HEK293 (cell line): ENCODE measurements around the gene CDC37.

Experiments used
- CTCF ChIA-PET: fragments of 350-600 bp; formaldehyde crosslinking; extraction: SDS; loops from one replicate; lab custom pipeline; 2021; ENCODE audit warnings: antibody characterized with exemption; lab: Yijun Ruan, JAX
- POLR2A ChIA-PET: fragments of 300-600 bp; formaldehyde crosslinking; extraction: SDS; loops from one replicate; lab custom pipeline; 2020; ENCODE audit warnings: antibody characterized with exemption, inconsistent platforms; lab: Yijun Ruan, JAX
- H3K27ac ChIP-seq: fragments of 200-500 bp; sonication (Bioruptor generic); 2 replicates; pipeline ENCODE4 v1.5.1; 2014; ENCODE audit warnings: low read depth, low read length, control low read depth, inconsistent platforms; ENCODE audit errors: extremely low read depth
- H3K36me3 ChIP-seq, 2 experiments: fragments of 200-500 bp in 1 of 2; sonication (Bioruptor generic) in 1 of 2; 1 replicate in 1 of 2; 2 replicates in 1 of 2; pipeline ENCODE4 v1.5.1; 2014 to 2017; ENCODE audit warnings: inconsistent platforms in 2 of 2, low read length in 2 of 2; ENCODE audit not compliant: control insufficient read depth in 2 of 2, insufficient read depth in 1 of 2
- H3K4me1 ChIP-seq: fragments of 200-500 bp; sonication (Bioruptor generic); 2 replicates; pipeline ENCODE4 v1.5.1; 2014; ENCODE audit warnings: mild to moderate bottlenecking, low read length, inconsistent platforms; ENCODE audit not compliant: control insufficient read depth, insufficient read depth
- H3K4me3 ChIP-seq: 2 replicates; pipeline ENCODE4 v1.5.1; 2011; ENCODE audit warnings: low read depth, mild to moderate bottlenecking, control low read depth, low read length, moderate library complexity
- H3K9me3 ChIP-seq: fragments of 200-500 bp; sonication (Bioruptor generic); 2 replicates; pipeline ENCODE4 v1.5.1; 2014; ENCODE audit warnings: low read depth, low read length, inconsistent platforms; ENCODE audit not compliant: control insufficient read depth, insufficient read depth
- BCL11B ChIP-seq: fragments of 450-650 bp; formaldehyde crosslinking; IDR thresholded peaks from 2 replicates; pipeline ENCODE4 v1.5.1; 2016; ENCODE audit warnings: low read depth, missing biosample characterization, missing genetic modification characterization
- CTCF ChIP-seq: fragments of 450-650 bp; formaldehyde crosslinking; IDR thresholded peaks from 2 replicates; pipeline ENCODE4 v1.5.1; 2016; ENCODE audit warnings: missing biosample characterization, missing genetic modification characterization
- EGR2 ChIP-seq: fragments of 450-650 bp; formaldehyde crosslinking; IDR thresholded peaks from 2 replicates; pipeline ENCODE4 v1.5.1; 2016; ENCODE audit warnings: low read depth, missing biosample characterization, missing genetic modification characterization
- FEZF1 ChIP-seq: fragments of 450-650 bp; formaldehyde crosslinking; IDR thresholded peaks from 2 replicates; pipeline ENCODE4 v1.5.1; 2016; ENCODE audit warnings: missing biosample characterization, missing genetic modification characterization
- IKZF3 ChIP-seq: fragments of 450-650 bp; IDR thresholded peaks from 2 replicates; pipeline ENCODE4 v1.5.0; 2018; ENCODE audit warnings: missing biosample characterization, mild to moderate bottlenecking, missing genetic modification characterization, moderate library complexity
- INSM2 ChIP-seq: fragments of 450-650 bp; formaldehyde crosslinking; IDR thresholded peaks from 2 replicates; pipeline ENCODE4 v1.5.1; 2016; ENCODE audit warnings: missing biosample characterization, missing genetic modification characterization
- KLF10 ChIP-seq: fragments of 450-650 bp; IDR thresholded peaks from 2 replicates; pipeline ENCODE4 v1.5.1; 2018; ENCODE audit warnings: missing biosample characterization, mild to moderate bottlenecking, missing genetic modification characterization
- ZBTB1 ChIP-seq: fragments of 450-650 bp; formaldehyde crosslinking; IDR thresholded peaks from 2 replicates; pipeline ENCODE4 v1.5.1; 2016; ENCODE audit warnings: missing biosample characterization, missing genetic modification characterization
- ZFP37 ChIP-seq: fragments of 450-650 bp; formaldehyde crosslinking; IDR thresholded peaks from 2 replicates; pipeline ENCODE4 v1.5.1; 2016; ENCODE audit warnings: missing biosample characterization, missing genetic modification characterization
- ZFP41 ChIP-seq: fragments of 450-650 bp; formaldehyde crosslinking; IDR thresholded peaks from 2 replicates; pipeline ENCODE4 v1.5.1; 2016; ENCODE audit warnings: missing biosample characterization, missing genetic modification characterization, borderline replicate concordance
- ZNF140 ChIP-seq: fragments of 450-650 bp; formaldehyde crosslinking; IDR thresholded peaks from 2 replicates; pipeline ENCODE4 v1.5.1; 2016; ENCODE audit warnings: missing biosample characterization, missing genetic modification characterization
- ZNF146 ChIP-seq: fragments of 450-650 bp; formaldehyde crosslinking; IDR thresholded peaks from 2 replicates; pipeline ENCODE4 v1.5.1; 2016; ENCODE audit warnings: missing biosample characterization, missing genetic modification characterization
- ZNF174 ChIP-seq: fragments of 450-650 bp; formaldehyde crosslinking; IDR thresholded peaks from 2 replicates; pipeline ENCODE4 v1.5.0; 2017; ENCODE audit warnings: missing biosample characterization, mild to moderate bottlenecking, missing genetic modification characterization
- ZNF274 ChIP-seq, 2 experiments: fragments of 200-500 bp in 1 of 2; fragments of 450-650 bp in 1 of 2; sonication (Bioruptor generic) in 1 of 2; formaldehyde crosslinking in 1 of 2; IDR thresholded peaks; 2 replicates each; pipeline versions ENCODE4 v1.5.1 to v1.6.1; 2014 to 2016; ENCODE audit warnings: borderline replicate concordance in 1 of 2, inconsistent platforms in 1 of 2, low read length in 1 of 2, missing biosample characterization in 1 of 2, missing genetic modification characterization in 1 of 2
- ZNF324 ChIP-seq: fragments of 450-650 bp; formaldehyde crosslinking; IDR thresholded peaks from 2 replicates; pipeline ENCODE4 v1.5.1; 2016; ENCODE audit warnings: missing biosample characterization, missing genetic modification characterization
- ZNF366 ChIP-seq: fragments of 450-650 bp; formaldehyde crosslinking; conservative IDR thresholded peaks from 2 replicates; pipeline ENCODE4 v1.5.1; 2016; ENCODE audit warnings: missing biosample characterization, missing genetic modification characterization
- ZNF416 ChIP-seq: fragments of 450-650 bp; formaldehyde crosslinking; IDR thresholded peaks from 2 replicates; pipeline ENCODE4 v1.5.1; 2016; ENCODE audit warnings: missing biosample characterization, missing genetic modification characterization
- ZNF555 ChIP-seq: fragments of 450-650 bp; formaldehyde crosslinking; conservative IDR thresholded peaks from 2 replicates; pipeline ENCODE4 v1.5.1; 2017; ENCODE audit warnings: missing biosample characterization, mild to moderate bottlenecking, missing genetic modification characterization, inconsistent platforms
- ZNF621 ChIP-seq: fragments of 450-650 bp; formaldehyde crosslinking; IDR thresholded peaks from 2 replicates; pipeline ENCODE4 v1.5.1; 2017; ENCODE audit warnings: missing biosample characterization, missing genetic modification characterization
- ZNF785 ChIP-seq: fragments of 450-650 bp; formaldehyde crosslinking; IDR thresholded peaks from 2 replicates; pipeline ENCODE4 v1.5.1; 2016; ENCODE audit warnings: missing biosample characterization, missing genetic modification characterization
- TF ChIP-seq, protein P1 (sequence below): fragments of 450-650 bp; formaldehyde crosslinking; IDR thresholded peaks from 2 replicates; pipeline ENCODE4 v1.5.1; 2017; ENCODE audit warnings: missing biosample characterization, missing genetic modification characterization
- TF ChIP-seq, protein P2 (sequence below): fragments of 450-650 bp; formaldehyde crosslinking; IDR thresholded peaks from 2 replicates; pipeline ENCODE4 v1.5.1; 2016; ENCODE audit warnings: missing biosample characterization, missing genetic modification characterization
- TF ChIP-seq, protein P3 (sequence below): fragments of 450-650 bp; formaldehyde crosslinking; conservative IDR thresholded peaks from 2 replicates; pipeline ENCODE4 v1.5.1; 2016; ENCODE audit warnings: low read depth, missing biosample characterization, missing genetic modification characterization
- TF ChIP-seq, protein P4 (sequence below): fragments of 450-650 bp; formaldehyde crosslinking; IDR thresholded peaks from 2 replicates; pipeline ENCODE4 v1.5.1; 2017; ENCODE audit warnings: missing biosample characterization, missing genetic modification characterization

The CDC37 gene

GRCh38 chr19:10388957-10389356 lies 14.4 kb downstream of the CDC37 start (continued):
- no peak for TF ChIP-seq INSM2 (tag by site-specific recombination)
- TF ChIP-seq BCL11B: no peak
- TF ChIP-seq KLF10: 0 out of 2 replicates have a peak, but pooled peaks have one; percentile 23
- no peak for TF ChIP-seq ZBTB1 (tag by site-specific recombination)
- TF ChIP-seq ZFP37 (tag by site-specific recombination): no peak
- peak; percentile 61; the same call in 1 of the 2 replicates for TF ChIP-seq CTCF (tag by site-specific recombination)
- TF ChIP-seq ZNF324 (tag by site-specific recombination): no peak
- TF ChIP-seq, protein P1, sequence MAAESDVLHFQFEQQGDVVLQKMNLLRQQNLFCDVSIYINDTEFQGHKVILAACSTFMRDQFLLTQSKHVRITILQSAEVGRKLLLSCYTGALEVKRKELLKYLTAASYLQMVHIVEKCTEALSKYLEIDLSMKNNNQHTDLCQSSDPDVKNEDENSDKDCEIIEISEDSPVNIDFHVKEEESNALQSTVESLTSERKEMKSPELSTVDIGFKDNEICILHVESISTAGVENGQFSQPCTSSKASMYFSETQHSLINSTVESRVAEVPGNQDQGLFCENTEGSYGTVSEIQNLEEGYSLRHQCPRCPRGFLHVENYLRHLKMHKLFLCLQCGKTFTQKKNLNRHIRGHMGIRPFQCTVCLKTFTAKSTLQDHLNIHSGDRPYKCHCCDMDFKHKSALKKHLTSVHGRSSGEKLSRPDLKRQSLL (tag by site-specific recombination): peak; percentile 46; the same call in 1 of the 2 replicates
- TF ChIP-seq IKZF3 (tag by site-specific recombination): peak; percentile 78
- TF ChIP-seq ZNF174 (tag by site-specific recombination): no peak
- TF ChIP-seq ZNF140 (tag by site-specific recombination): no peak
- TF ChIP-seq, all 188 proteins: peak for 7

GRCh38 chr19:10384580-10384979 lies 18.8 kb downstream of the CDC37 start:
- no peak overlapping the region for H3K4me3 ChIP-seq
- no peak overlapping the region for H3K27ac ChIP-seq
- CTCF ChIA-PET: interaction anchor here (1.0 to 5.6 kb wide), 4 partner anchors 78 to 135 kb away, joined by 4 to 170 read pairs (median 72); partner anchors contain the start of gene ICAM1
- POLR2A ChIA-PET: interaction anchor here (0.5 to 0.7 kb wide), 3 partner anchors 51 to 331 kb away, joined by 3 read pairs; no protein-coding TSS in a partner anchor
- H3K36me3 ChIP-seq: peaks cover 0 to 2% of the 10 kb centered on the region in 2 experiments; a peak in 1 of 3 replicates
- H3K9me3 ChIP-seq: no peaks in the 10 kb centered on the region
- H3K4me1 ChIP-seq: no peaks in the 10 kb centered on the region
- no peak for TF ChIP-seq ZNF274 (IDR thresholded peaks at IDR 0.05; ENCODE audit: low read length)
- TF ChIP-seq ZNF274 (tag by site-specific recombination; IDR thresholded peaks at IDR 0.05; ENCODE audit: borderline replicate concordance): no peak
- TF ChIP-seq, protein P2, sequence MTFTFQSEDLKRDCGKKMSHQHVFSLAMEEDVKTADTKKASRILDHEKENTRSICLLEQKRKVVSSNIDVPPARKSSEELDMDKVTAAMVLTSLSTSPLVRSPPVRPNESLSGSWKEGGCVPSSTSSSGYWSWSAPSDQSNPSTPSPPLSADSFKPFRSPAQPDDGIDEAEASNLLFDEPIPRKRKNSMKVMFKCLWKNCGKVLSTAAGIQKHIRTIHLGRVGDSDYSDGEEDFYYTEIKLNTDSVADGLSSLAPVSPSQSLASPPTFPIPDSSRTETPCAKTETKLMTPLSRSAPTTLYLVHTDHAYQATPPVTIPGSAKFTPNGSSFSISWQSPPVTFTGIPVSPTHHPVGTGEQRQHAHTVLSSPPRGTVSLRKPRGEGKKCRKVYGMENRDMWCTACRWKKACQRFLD (tag by site-specific recombination): no peak
- no peak for TF ChIP-seq ZNF785 (tag by site-specific recombination)
- TF ChIP-seq EGR2: no peak
- no peak for TF ChIP-seq ZNF146 (tag by site-specific recombination)
- TF ChIP-seq ZNF621 (tag by site-specific recombination): no peak
- TF ChIP-seq ZFP41: no peak
- TF ChIP-seq, protein P1 (tag by site-specific recombination): no peak
- TF ChIP-seq ZNF555 (tag by site-specific recombination): no peak
- TF ChIP-seq, protein P3, sequence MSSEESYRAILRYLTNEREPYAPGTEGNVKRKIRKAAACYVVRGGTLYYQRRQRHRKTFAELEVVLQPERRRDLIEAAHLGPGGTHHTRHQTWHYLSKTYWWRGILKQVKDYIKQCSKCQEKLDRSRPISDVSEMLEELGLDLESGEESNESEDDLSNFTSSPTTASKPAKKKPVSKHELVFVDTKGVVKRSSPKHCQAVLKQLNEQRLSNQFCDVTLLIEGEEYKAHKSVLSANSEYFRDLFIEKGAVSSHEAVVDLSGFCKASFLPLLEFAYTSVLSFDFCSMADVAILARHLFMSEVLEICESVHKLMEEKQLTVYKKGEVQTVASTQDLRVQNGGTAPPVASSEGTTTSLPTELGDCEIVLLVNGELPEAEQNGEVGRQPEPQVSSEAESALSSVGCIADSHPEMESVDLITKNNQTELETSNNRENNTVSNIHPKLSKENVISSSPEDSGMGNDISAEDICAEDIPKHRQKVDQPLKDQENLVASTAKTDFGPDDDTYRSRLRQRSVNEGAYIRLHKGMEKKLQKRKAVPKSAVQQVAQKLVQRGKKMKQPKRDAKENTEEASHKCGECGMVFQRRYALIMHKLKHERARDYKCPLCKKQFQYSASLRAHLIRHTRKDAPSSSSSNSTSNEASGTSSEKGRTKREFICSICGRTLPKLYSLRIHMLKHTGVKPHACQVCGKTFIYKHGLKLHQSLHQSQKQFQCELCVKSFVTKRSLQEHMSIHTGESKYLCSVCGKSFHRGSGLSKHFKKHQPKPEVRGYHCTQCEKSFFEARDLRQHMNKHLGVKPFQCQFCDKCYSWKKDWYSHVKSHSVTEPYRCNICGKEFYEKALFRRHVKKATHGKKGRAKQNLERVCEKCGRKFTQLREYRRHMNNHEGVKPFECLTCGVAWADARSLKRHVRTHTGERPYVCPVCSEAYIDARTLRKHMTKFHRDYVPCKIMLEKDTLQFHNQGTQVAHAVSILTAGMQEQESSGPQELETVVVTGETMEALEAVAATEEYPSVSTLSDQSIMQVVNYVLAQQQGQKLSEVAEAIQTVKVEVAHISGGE (tag by site-specific recombination): no peak
- TF ChIP-seq ZNF416: no peak
- no peak for TF ChIP-seq FEZF1
- no peak for TF ChIP-seq ZNF366 (tag by site-specific recombination)
- TF ChIP-seq, protein P4, sequence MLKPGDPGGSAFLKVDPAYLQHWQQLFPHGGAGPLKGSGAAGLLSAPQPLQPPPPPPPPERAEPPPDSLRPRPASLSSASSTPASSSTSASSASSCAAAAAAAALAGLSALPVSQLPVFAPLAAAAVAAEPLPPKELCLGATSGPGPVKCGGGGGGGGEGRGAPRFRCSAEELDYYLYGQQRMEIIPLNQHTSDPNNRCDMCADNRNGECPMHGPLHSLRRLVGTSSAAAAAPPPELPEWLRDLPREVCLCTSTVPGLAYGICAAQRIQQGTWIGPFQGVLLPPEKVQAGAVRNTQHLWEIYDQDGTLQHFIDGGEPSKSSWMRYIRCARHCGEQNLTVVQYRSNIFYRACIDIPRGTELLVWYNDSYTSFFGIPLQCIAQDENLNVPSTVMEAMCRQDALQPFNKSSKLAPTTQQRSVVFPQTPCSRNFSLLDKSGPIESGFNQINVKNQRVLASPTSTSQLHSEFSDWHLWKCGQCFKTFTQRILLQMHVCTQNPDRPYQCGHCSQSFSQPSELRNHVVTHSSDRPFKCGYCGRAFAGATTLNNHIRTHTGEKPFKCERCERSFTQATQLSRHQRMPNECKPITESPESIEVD (tag by site-specific recombination): no peak
